Activated naive CD8-positive, alpha-beta T cell treated with anti-CD3 and anti-CD28 coated beads for 36 hours (primary cell): ENCODE results near the gene THBD. TPM values are rescaled to one million over a fixed set of nuclear protein-coding genes. Genes with fewer than 3 reads are reported as not detected.
"Not testable (repeated sequence)": the region's sequence is repeated elsewhere in the genome, so short reads cannot be mapped to it uniquely, and the experiment has no call there.

Experiments
- DNase-seq: peaks from one replicate; pipeline ENCODE4 v3.0.0; 2021
- H3K27ac Mint-ChIP-seq: one replicate; pipeline ENCODE4 v1.8.0; 2022; ENCODE audit warnings: mild to moderate bottlenecking, moderate library complexity, mixed read lengths
- H3K27me3 Mint-ChIP-seq: one replicate; pipeline ENCODE4 v1.8.0; 2022; ENCODE audit warnings: mild to moderate bottlenecking, mixed read lengths
- H3K36me3 Mint-ChIP-seq: one replicate; pipeline ENCODE4 v1.8.0; 2021; ENCODE audit warnings: mild to moderate bottlenecking, mixed read lengths
- H3K4me1 Mint-ChIP-seq: one replicate; pipeline ENCODE4 v1.8.0; 2021; ENCODE audit warnings: mixed read lengths
- H3K4me3 Mint-ChIP-seq: one replicate; pipeline ENCODE4 v1.8.0; 2022; ENCODE audit warnings: mild to moderate bottlenecking, moderate library complexity, mixed read lengths
- H3K9me3 Mint-ChIP-seq: one replicate; pipeline ENCODE4 v1.8.0; 2022; ENCODE audit warnings: mixed read lengths
- total RNA-seq, 2 experiments: library from RNA; stranded (reverse); gene quantifications; one replicate each; pipeline ENCODE4 v1.2.3, GENCODE V29; 2021

Gene THBD
- total RNA-seq, 2 experiments from 2014 or later, result not detected

DNA sequence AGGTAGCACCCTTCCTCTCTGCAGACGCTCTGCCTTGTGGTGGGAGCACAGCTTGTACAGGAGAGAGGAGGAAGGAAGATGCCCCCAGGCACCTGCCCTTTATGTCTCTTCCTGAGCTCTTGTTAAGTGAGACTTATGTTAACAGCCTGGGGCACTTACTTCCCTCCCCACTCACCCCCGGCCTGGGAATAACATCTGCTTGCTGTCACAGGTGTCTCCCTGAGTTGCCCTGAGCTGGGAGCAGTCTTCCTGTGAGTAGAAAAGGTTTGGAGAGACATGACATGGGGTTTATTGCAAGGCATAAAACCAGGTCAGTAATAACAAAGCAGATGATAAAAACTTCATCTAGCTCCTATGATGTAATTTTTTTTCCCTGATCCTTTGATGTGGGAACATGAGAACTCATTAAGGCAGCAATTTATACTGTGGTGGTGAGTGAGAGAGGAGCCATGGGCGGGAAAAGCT, 12.4 kb downstream of the THBD start:
- DNase-seq, result no peak
- H3K27ac Mint-ChIP-seq, result no peak overlapping the region
- no peaks in the 10 kb centered on the region for H3K4me1 Mint-ChIP-seq
- no peaks in the 10 kb centered on the region for H3K9me3 Mint-ChIP-seq
- H3K4me3 Mint-ChIP-seq, result no peak overlapping the region
- H3K36me3 Mint-ChIP-seq, result no peaks in the 10 kb centered on the region
- H3K27me3 Mint-ChIP-seq, result peaks cover 38% of the 10 kb centered on the region

DNA sequence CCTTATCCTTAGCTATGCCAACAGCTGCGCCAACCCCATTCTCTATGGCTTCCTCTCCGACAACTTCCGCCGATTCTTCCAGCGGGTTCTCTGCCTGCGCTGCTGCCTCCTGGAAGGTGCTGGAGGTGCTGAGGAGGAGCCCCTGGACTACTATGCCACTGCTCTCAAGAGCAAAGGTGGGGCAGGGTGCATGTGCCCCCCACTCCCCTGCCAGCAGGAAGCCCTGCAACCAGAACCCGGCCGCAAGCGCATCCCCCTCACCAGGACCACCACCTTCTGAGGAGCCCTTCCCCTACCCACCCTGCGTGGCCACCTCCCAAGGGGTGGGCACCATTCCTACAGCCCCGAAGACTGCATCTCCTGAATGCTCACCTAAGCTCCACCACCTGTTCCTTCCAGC, 13.1 kb downstream of the THBD start:
- Mint-ChIP-seq H3K9me3 (no peaks in the 10 kb centered on the region), H3K4me3 (no peak overlapping the region), H3K36me3 (no peaks in the 10 kb centered on the region), H3K27me3 (peaks cover 35% of the 10 kb centered on the region), H3K4me1 (no peaks in the 10 kb centered on the region), H3K27ac (no peak overlapping the region)
- DNase-seq, result no peak

DNA sequence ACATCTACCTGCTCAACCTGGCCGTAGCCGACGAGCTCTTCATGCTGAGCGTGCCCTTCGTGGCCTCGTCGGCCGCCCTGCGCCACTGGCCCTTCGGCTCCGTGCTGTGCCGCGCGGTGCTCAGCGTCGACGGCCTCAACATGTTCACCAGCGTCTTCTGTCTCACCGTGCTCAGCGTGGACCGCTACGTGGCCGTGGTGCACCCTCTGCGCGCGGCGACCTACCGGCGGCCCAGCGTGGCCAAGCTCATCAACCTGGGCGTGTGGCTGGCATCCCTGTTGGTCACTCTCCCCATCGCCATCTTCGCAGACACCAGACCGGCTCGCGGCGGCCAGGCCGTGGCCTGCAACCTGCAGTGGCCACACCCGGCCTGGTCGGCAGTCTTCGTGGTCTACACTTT, 13.7 kb downstream of the THBD start:
- no peak for DNase-seq
- H3K36me3 Mint-ChIP-seq, result no peaks in the 10 kb centered on the region
- H3K27me3 Mint-ChIP-seq, result peaks cover 35% of the 10 kb centered on the region
- H3K4me3 Mint-ChIP-seq, result no peak overlapping the region
- no peaks in the 10 kb centered on the region for H3K9me3 Mint-ChIP-seq
- H3K4me1 Mint-ChIP-seq, result no peaks in the 10 kb centered on the region
- no peak overlapping the region for H3K27ac Mint-ChIP-seq

DNA sequence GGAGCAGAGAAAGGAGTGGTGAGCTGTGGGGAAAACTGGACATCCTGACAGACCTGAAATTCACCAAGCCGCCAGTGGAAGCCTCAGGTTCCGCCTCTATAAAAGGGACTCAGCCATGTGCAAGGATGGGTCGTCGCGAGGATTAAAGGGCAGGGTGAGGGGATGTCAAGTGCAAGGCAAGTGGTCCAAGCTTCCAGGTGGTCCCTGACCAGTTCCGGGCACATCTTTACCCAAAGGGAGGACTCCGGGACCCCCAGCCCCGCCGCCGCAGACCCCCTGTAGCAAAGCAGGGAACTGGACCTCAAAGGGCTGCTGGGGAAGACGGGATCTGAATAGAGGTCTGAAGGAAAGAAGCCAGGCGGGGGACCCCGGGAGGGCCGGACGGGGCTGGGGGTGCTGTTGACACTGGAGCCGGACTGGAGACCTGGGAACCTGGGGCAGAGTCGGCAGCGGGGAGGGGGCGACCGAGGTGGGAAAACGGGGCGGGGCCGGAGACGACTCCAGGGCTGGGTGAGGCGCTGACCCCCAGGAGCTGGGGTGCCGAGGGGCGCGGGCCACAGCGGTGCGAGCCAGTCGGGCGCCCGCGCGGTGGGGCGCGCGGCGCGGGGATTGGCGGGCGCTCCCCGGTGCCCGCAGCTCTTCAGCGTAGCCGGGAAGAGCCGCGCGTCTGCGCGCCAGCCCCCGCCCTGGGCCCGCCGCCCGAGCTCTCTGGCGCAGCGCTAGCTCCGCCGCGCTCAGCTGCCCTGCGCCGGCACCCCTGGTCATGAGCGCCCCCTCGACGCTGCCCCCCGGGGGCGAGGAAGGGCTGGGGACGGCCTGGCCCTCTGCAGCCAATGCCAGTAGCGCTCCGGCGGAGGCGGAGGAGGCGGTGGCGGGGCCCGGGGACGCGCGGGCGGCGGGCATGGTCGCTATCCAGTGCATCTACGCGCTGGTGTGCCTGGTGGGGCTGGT, 14.5 kb downstream of the THBD start, which contains the start of gene SSTR4:
SSTR4 (plus strand) TSS at position 592 of the 951 bp plus-strand sequence; CDS start at position 764, 172 bp downstream.
- Mint-ChIP-seq H3K27me3 (peaks cover 30% of the 10 kb centered on the region), H3K4me3 (no peak within 1 kb of the TSS), H3K9me3 (no peaks in the 10 kb centered on the region), H3K4me1 (no peaks in the 10 kb centered on the region), H3K36me3 (no peaks in the 10 kb centered on the region), H3K27ac (no peak within 1 kb of the TSS)
- no peak for DNase-seq

DNA sequence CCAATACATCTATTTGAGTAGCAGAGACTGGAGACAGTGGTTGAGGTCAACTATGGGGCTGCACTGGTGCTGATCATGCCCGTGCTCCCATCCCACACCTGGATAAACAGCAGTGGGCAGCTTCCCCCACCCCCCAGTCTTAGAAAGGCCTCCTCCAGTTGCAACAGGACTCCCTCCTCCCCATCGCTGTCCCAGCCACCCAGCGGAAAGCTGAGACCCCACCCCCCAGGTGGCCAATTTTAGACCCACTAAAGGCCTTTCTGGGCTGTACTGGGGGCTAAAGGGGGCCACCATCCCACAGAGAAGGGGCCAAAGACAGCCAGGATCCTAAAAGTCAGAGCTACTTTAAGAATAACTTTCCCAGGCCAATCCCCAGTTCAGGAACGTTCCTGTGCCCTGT, 15.6 kb downstream of the THBD start:
- no peak overlapping the region for H3K4me3 Mint-ChIP-seq

DNA sequence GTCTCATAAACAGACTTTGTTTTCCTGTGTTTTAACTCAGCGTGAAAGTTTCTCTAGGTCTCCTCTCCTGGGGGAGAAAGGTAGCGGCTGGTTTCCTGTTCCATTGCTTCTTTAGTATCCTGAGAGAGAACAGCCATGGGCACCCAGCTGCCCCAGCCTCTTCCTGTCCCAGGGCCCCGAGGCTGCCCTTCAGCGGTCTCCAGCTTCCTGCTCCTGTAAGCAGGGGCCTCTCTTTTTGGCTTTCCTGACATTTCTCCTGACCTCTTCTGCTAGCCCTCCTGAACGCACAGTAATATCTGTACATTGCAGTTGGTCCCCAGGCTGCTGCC, 16.8 kb downstream of the THBD start:
- no peak overlapping the region for H3K4me3 Mint-ChIP-seq
- no peaks in the 10 kb centered on the region for H3K4me1 Mint-ChIP-seq

More for the DNA sequence above, 15.6 kb downstream of the THBD start:
- peaks cover 30% of the 10 kb centered on the region for H3K27me3 Mint-ChIP-seq
- H3K36me3 Mint-ChIP-seq, result no peaks in the 10 kb centered on the region
- no peaks in the 10 kb centered on the region for H3K4me1 Mint-ChIP-seq
- no peak for DNase-seq
- no peaks in the 10 kb centered on the region for H3K9me3 Mint-ChIP-seq
- no peak overlapping the region for H3K27ac Mint-ChIP-seq

DNA sequence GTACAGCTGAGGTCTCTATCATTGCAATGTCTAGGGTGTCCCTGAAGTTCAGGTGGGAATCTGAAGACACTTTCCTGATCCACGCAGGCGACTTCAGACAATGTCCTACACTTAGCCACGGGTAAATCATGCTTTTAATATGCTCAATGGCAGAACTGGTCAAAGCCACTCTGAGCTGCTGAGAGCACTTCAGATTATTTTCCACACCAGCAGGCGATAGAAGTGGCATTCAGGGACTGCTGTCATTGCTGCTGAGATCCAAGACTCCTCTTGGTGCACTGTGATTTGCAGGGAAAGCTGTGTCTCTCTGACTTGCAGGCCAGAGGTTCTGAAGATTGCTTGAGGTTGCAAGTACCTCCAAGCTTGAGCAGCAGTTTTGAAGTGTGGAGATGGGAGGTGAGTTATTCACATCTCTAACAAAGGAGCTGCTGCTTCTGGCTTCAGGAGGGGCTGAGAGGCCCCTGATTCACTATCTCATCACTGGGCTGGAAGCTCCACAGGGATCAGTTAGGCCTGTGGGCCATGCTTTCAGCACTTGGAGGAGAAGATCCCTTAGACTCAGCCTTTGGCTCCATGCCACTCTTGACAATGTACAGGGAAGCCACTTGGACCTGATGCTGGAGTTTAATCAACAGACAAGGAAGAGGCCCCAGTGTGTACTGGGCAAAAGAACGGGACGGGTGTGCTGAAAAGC, 17.3 kb downstream of the THBD start:
- Mint-ChIP-seq H3K9me3 (no peaks in the 10 kb centered on the region), H3K27ac (no peak overlapping the region), H3K4me1 (no peaks in the 10 kb centered on the region), H3K36me3 (no peaks in the 10 kb centered on the region), H3K27me3 (peaks cover 28% of the 10 kb centered on the region), H3K4me3 (no peak overlapping the region)
- DNase-seq, result no peak

More for the DNA sequence above, 16.8 kb downstream of the THBD start:
- no peaks in the 10 kb centered on the region for H3K9me3 Mint-ChIP-seq
- no peak overlapping the region for H3K27ac Mint-ChIP-seq
- DNase-seq, result no peak
- no peaks in the 10 kb centered on the region for H3K36me3 Mint-ChIP-seq
- peaks cover 30% of the 10 kb centered on the region for H3K27me3 Mint-ChIP-seq

DNA sequence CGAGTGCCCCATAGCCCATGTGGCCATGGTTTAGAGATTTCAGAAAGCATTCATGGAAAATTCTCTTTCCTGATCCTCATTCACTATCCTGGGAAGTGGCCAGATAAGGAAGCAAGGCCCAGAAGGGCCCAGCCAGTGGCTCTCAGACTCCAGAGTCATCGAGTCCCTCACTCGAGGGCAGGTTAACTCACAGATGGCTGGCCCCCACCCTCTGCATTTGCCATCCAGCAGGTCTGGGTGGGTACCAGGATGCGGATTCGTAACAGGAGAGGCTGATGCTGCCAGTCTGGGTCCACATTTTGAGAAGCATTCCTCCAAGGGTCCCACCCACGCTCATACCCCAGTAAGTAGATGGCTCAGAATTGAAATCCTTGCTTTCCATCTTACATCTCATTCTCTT, 18.1 kb downstream of the THBD start:
- DNase-seq, result no peak
- no peaks in the 10 kb centered on the region for H3K9me3 Mint-ChIP-seq
- no peaks in the 10 kb centered on the region for H3K4me1 Mint-ChIP-seq
- H3K36me3 Mint-ChIP-seq, result no peaks in the 10 kb centered on the region
- peaks cover 20% of the 10 kb centered on the region for H3K27me3 Mint-ChIP-seq
- H3K4me3 Mint-ChIP-seq, result no peak overlapping the region
- H3K27ac Mint-ChIP-seq, result no peak overlapping the region

DNA sequence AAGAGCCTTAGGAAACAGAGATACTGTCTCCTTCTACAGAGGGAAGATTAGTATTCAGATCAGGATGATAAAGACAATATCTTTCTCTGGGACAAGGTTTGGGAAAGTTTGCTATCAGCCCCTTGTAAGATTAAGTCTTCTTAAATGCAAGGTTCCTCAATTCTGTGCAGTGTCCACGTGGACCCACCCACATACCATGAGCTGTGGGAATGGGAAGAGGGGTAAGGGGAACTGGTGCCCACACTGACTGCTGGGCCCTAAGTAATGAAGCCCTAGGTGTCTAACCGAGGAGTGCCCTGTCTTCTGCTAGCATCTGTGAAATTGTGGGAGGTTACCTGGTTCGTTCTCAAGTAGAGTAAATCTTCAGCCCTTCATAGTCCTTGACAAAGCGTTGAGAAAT, 20.1 kb downstream of the THBD start:
- no peaks in the 10 kb centered on the region for H3K9me3 Mint-ChIP-seq
- H3K4me3 Mint-ChIP-seq, result no peak overlapping the region
- H3K27ac Mint-ChIP-seq, result no peak overlapping the region
- peaks cover 13% of the 10 kb centered on the region for H3K27me3 Mint-ChIP-seq
- H3K36me3 Mint-ChIP-seq, result no peaks in the 10 kb centered on the region
- no peaks in the 10 kb centered on the region for H3K4me1 Mint-ChIP-seq
- DNase-seq, result no peak

DNA sequence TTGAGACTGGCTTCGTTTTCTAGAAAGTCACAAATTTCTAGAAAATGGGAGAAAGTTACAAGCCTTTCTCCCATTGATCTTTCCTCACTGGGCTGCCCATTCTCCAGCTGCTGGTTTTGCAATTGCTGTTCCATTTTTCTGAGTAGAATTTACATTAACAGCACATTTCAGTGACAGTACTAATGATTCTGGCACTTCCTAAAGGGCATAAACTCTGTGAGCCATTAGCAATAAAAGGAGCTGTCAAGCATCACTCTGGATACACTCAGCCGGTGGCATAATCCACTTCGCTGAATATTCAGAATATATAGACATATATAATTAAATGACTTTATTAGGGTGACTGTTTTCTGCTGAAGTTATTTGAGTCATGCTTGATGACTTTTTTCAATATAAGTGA, 21.1 kb downstream of the THBD start:
- no peaks in the 10 kb centered on the region for H3K4me1 Mint-ChIP-seq
- H3K4me3 Mint-ChIP-seq, result no peak overlapping the region
- H3K36me3 Mint-ChIP-seq, result no peaks in the 10 kb centered on the region
- H3K9me3 Mint-ChIP-seq, result no peaks in the 10 kb centered on the region
- peaks cover 7% of the 10 kb centered on the region for H3K27me3 Mint-ChIP-seq
- H3K27ac Mint-ChIP-seq, result no peak overlapping the region
- no peak for DNase-seq

DNA sequence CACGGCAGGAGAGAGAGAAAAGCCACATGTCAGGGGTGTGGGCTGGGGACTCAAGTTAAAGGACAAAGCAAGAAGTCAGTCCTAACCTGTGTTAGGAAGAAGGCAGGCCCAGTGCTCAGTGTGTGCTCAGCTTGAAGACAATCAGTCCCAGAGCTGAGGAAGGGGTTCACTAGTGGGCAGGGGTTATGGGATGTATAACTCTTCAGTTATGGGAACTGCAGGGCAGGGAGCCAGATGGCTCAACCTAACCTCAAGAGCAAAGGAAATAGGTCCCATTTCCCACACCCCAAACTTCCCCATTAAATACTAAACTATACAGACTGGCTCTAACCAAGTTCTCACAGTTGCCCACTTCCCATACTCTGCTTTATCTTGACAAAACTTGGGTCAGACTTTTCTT, 21.8 kb downstream of the THBD start:
- Mint-ChIP-seq H3K27ac (no peak overlapping the region), H3K36me3 (no peaks in the 10 kb centered on the region), H3K4me3 (no peak overlapping the region), H3K9me3 (no peaks in the 10 kb centered on the region), H3K27me3 (peaks cover under 1% of the 10 kb centered on the region), H3K4me1 (no peaks in the 10 kb centered on the region)
- no peak for DNase-seq

DNA sequence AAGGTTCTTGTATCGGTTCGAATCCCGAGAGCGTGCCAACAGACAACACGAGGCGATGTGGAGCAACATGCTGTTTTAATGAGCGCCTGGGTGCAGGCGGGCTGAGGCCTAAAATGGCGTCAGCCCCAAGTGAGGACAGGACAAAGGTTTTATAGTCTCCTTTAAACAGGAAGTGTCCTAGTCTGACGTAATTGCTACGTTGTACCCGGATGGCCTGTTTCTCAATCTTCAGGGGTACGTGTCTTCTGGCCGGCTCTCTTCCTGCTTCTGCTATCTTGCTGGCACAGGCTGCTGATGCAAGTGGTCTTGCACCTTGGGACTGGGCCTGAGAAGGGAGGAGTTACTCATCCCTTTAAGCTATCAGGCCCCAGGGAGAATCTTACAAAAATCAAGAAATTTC, 24.0 kb downstream of the THBD start:
- H3K4me3 Mint-ChIP-seq, H3K27me3 Mint-ChIP-seq, DNase-seq, H3K4me1 Mint-ChIP-seq, H3K27ac Mint-ChIP-seq, H3K9me3 Mint-ChIP-seq, H3K36me3 Mint-ChIP-seq: not testable (repeated sequence)

DNA sequence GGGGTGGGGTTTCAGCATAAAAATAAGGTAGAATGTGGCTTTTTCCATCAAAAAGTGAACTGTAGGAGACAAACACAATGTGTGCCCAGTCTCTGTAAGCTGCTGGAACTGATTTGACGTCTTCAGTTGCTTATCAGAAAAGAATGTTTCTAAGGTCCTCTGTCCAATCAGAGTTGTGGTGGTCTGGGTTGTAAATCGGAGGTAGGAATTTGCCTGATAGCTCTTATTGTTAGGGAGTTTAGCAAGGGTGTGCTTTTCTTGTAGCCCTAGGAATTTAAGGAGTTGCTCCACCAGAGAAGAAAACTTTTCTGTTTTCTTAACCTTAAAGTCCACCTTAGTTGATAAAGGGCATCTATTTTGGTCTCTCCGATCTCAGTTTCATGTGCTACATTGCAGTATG, 24.8 kb downstream of the THBD start:
- no peak for DNase-seq
- Mint-ChIP-seq H3K27ac (no peak overlapping the region), H3K36me3 (no peaks in the 10 kb centered on the region), H3K4me3 (no peak overlapping the region), H3K27me3 (no peaks in the 10 kb centered on the region), H3K9me3 (no peaks in the 10 kb centered on the region), H3K4me1 (no peaks in the 10 kb centered on the region)

DNA sequence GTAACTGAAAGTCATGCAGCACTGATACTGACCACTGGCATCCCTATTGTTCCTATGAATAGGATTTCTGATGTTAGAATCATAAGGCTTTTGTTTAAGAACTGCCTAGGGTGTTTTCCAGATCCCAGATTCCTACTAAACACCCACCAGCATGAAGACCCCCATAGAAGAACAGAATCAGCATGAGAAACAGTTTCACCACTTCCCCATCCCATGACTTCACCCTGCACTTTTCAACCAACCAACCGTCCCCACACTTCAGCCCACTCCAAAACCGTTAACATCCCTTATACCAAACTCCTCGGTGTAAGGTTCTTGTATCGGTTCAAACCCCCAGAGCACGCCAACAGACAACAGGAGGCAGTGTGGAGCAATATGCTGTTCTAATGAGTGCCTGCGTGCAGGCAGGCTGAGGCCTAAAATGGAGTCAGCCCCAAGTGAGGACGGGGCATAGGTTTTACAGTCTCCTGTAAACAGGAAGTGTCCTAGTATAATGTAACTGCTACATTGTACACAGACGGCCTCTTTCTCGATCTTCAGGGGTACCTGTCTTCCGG, 25.8 kb downstream of the THBD start:
- no peaks in the 10 kb centered on the region for H3K36me3 Mint-ChIP-seq
- no peak overlapping the region for H3K4me3 Mint-ChIP-seq
- H3K4me1 Mint-ChIP-seq, result no peaks in the 10 kb centered on the region
- no peak for DNase-seq
- H3K9me3 Mint-ChIP-seq, result no peaks in the 10 kb centered on the region
- no peaks in the 10 kb centered on the region for H3K27me3 Mint-ChIP-seq
- H3K27ac Mint-ChIP-seq, result no peak overlapping the region

DNA sequence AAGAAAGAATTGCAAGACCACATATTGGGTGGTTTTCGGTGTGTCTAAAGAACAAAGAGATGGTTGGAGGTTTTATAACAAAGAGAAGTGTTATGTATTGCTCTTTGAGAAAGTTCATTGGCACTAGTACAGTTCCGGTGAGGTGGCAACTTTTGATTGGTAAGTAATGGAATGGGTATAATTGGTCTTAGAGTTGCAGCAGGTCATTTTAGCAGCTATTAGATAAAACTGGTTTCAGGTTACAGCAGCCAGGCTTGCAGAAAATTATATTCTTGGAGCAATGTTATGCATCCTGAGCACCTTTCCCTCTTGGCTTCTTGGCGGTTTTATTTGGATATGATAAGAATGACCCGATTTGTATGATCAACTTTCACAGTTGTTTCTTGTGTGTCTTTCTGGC, 26.6 kb downstream of the THBD start:
- no peaks in the 10 kb centered on the region for H3K36me3 Mint-ChIP-seq
- no peaks in the 10 kb centered on the region for H3K4me1 Mint-ChIP-seq
- H3K27me3 Mint-ChIP-seq, result no peaks in the 10 kb centered on the region
- no peak overlapping the region for H3K4me3 Mint-ChIP-seq
- DNase-seq, result no peak
- H3K9me3 Mint-ChIP-seq, result no peaks in the 10 kb centered on the region
- no peak overlapping the region for H3K27ac Mint-ChIP-seq
